IMR-90 (cell line): ENCODE measurements around the gene RASL11A.

Source experiments
- CEBPB ChIP-seq: IDR thresholded peaks from 2 replicates; pipeline ENCODE4 v1.6.1; 2012; ENCODE audit warnings: low read depth, low read length, improper control_type of control experiment
- MAFK ChIP-seq: IDR thresholded peaks from 2 replicates; pipeline ENCODE4 v1.6.1; 2012; ENCODE audit warnings: low read depth, low read length, improper control_type of control experiment
- NFE2L2 ChIP-seq: fragments of 150-350 bp; IDR thresholded peaks from 2 replicates; pipeline ENCODE4 v1.6.1; 2016; ENCODE audit warnings: low read depth, mild to moderate bottlenecking, low read length
- POLR2A ChIP-seq: IDR thresholded peaks from 2 replicates; pipeline ENCODE4 v1.6.1; 2012; ENCODE audit warnings: mild to moderate bottlenecking, low read depth, low read length
- RAD21 ChIP-seq: IDR thresholded peaks from 2 replicates; pipeline ENCODE4 v1.6.1; 2012; ENCODE audit warnings: low read length, improper control_type of control experiment
- RCOR1 ChIP-seq: IDR thresholded peaks from 2 replicates; pipeline ENCODE4 v1.6.1; 2012; ENCODE audit warnings: mild to moderate bottlenecking, low read length, improper control_type of control experiment; ENCODE audit not compliant: insufficient replicate concordance
- TF ChIP-seq, protein P1 (sequence below): conservative IDR thresholded peaks from 2 replicates; pipeline ENCODE4 v1.5.1; 2012; ENCODE audit warnings: mild to moderate bottlenecking, low read depth, low read length, improper control_type of control experiment
- TF ChIP-seq, protein P2 (sequence below): fragments of 150-350 bp; IDR thresholded peaks from 2 replicates; pipeline ENCODE4 v1.6.1; 2016; ENCODE audit warnings: low read depth, mild to moderate bottlenecking, low read length, moderate library complexity, borderline replicate concordance

DNA sequence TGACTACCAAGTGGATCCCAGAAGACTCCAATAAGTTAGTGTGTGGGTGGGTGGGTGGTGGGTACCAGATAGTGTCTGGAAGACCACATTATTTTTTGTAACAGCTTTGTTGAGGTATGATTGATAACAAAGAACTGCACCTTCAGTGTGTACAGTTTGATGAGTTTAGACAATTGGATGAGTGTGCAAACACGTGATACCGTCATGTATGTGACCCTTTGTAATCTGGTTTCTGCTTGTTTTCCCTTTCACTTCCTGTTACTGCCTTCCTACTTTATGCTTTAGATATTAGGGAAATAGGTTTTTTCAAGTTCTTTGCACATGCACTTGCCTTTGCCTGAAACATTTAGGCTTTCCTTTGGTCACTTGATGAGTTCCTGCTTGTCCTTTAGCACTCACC is 10.8 kb upstream of the RASL11A start:
- no peak for TF ChIP-seq MAFK
- TF ChIP-seq, protein P1, sequence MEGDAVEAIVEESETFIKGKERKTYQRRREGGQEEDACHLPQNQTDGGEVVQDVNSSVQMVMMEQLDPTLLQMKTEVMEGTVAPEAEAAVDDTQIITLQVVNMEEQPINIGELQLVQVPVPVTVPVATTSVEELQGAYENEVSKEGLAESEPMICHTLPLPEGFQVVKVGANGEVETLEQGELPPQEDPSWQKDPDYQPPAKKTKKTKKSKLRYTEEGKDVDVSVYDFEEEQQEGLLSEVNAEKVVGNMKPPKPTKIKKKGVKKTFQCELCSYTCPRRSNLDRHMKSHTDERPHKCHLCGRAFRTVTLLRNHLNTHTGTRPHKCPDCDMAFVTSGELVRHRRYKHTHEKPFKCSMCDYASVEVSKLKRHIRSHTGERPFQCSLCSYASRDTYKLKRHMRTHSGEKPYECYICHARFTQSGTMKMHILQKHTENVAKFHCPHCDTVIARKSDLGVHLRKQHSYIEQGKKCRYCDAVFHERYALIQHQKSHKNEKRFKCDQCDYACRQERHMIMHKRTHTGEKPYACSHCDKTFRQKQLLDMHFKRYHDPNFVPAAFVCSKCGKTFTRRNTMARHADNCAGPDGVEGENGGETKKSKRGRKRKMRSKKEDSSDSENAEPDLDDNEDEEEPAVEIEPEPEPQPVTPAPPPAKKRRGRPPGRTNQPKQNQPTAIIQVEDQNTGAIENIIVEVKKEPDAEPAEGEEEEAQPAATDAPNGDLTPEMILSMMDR, result no peak
- TF ChIP-seq CEBPB, result no peak
- TF ChIP-seq POLR2A, result no peak
- no peak for TF ChIP-seq RCOR1
- TF ChIP-seq RAD21, result no peak
- TF ChIP-seq, protein P2, sequence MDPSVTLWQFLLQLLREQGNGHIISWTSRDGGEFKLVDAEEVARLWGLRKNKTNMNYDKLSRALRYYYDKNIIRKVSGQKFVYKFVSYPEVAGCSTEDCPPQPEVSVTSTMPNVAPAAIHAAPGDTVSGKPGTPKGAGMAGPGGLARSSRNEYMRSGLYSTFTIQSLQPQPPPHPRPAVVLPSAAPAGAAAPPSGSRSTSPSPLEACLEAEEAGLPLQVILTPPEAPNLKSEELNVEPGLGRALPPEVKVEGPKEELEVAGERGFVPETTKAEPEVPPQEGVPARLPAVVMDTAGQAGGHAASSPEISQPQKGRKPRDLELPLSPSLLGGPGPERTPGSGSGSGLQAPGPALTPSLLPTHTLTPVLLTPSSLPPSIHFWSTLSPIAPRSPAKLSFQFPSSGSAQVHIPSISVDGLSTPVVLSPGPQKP, result no peak
- TF ChIP-seq NFE2L2, result no peak
